HEK293 (cell line): ENCODE data around the gene RTL1.

ENCODE experiments used
- CTCF ChIA-PET: fragments of 350-600 bp; formaldehyde crosslinking; extraction: SDS; loops from one replicate; lab custom pipeline; 2021; ENCODE audit warnings: antibody characterized with exemption; lab: Yijun Ruan, JAX
- POLR2A ChIA-PET: fragments of 300-600 bp; formaldehyde crosslinking; extraction: SDS; loops from one replicate; lab custom pipeline; 2020; ENCODE audit warnings: antibody characterized with exemption, inconsistent platforms; lab: Yijun Ruan, JAX
- H3K27ac ChIP-seq: fragments of 200-500 bp; sonication (Bioruptor generic); 2 replicates; pipeline ENCODE4 v1.5.1; 2014; ENCODE audit warnings: low read depth, low read length, control low read depth, inconsistent platforms; ENCODE audit errors: extremely low read depth
- H3K36me3 ChIP-seq, 2 experiments: fragments of 200-500 bp in 1 of 2; sonication (Bioruptor generic) in 1 of 2; 1 replicate in 1 of 2; 2 replicates in 1 of 2; pipeline ENCODE4 v1.5.1; 2014 to 2017; ENCODE audit warnings: inconsistent platforms in 2 of 2, low read length in 2 of 2; ENCODE audit not compliant: control insufficient read depth in 2 of 2, insufficient read depth in 1 of 2
- H3K4me1 ChIP-seq: fragments of 200-500 bp; sonication (Bioruptor generic); 2 replicates; pipeline ENCODE4 v1.5.1; 2014; ENCODE audit warnings: mild to moderate bottlenecking, low read length, inconsistent platforms; ENCODE audit not compliant: control insufficient read depth, insufficient read depth
- H3K4me3 ChIP-seq: 2 replicates; pipeline ENCODE4 v1.5.1; 2011; ENCODE audit warnings: low read depth, mild to moderate bottlenecking, control low read depth, low read length, moderate library complexity
- H3K9me3 ChIP-seq: fragments of 200-500 bp; sonication (Bioruptor generic); 2 replicates; pipeline ENCODE4 v1.5.1; 2014; ENCODE audit warnings: low read depth, low read length, inconsistent platforms; ENCODE audit not compliant: control insufficient read depth, insufficient read depth
- IKZF3 ChIP-seq: fragments of 450-650 bp; IDR thresholded peaks from 2 replicates; pipeline ENCODE4 v1.5.0; 2018; ENCODE audit warnings: missing biosample characterization, mild to moderate bottlenecking, missing genetic modification characterization, moderate library complexity
- MYNN ChIP-seq: fragments of 450-650 bp; formaldehyde crosslinking; IDR thresholded peaks from 2 replicates; pipeline ENCODE4 v1.5.1; 2016; ENCODE audit warnings: missing biosample characterization, missing genetic modification characterization, borderline replicate concordance
- RBAK ChIP-seq: fragments of 450-650 bp; formaldehyde crosslinking; IDR thresholded peaks from 2 replicates; pipeline ENCODE4 v1.5.1; 2016; ENCODE audit warnings: missing biosample characterization, missing genetic modification characterization
- SETDB1 ChIP-seq: IDR thresholded peaks from one replicate; pipeline ENCODE4 v1.6.1; 2017; ENCODE audit warnings: mild to moderate bottlenecking, low read length, moderate library complexity, mixed read lengths; ENCODE audit not compliant: insufficient read length
- SP2 ChIP-seq: fragments of 450-650 bp; formaldehyde crosslinking; IDR thresholded peaks from 2 replicates; pipeline ENCODE4 v1.5.1; 2016; ENCODE audit warnings: missing biosample characterization, missing genetic modification characterization
- TRIM28 ChIP-seq: IDR thresholded peaks from 2 replicates; pipeline ENCODE4 v1.6.1; 2011; ENCODE audit warnings: low read length, control low read depth, borderline replicate concordance
- YY2 ChIP-seq: fragments of 450-650 bp; formaldehyde crosslinking; IDR thresholded peaks from 2 replicates; pipeline ENCODE4 v1.5.1; 2016; ENCODE audit warnings: missing biosample characterization, missing genetic modification characterization
- ZBTB7A ChIP-seq: fragments of 450-650 bp; formaldehyde crosslinking; IDR thresholded peaks from 2 replicates; pipeline ENCODE4 v1.5.1; 2016; ENCODE audit warnings: low read depth, missing biosample characterization, missing genetic modification characterization
- ZFP37 ChIP-seq: fragments of 450-650 bp; formaldehyde crosslinking; IDR thresholded peaks from 2 replicates; pipeline ENCODE4 v1.5.1; 2016; ENCODE audit warnings: missing biosample characterization, missing genetic modification characterization
- ZNF133 ChIP-seq: fragments of 450-650 bp; formaldehyde crosslinking; IDR thresholded peaks from 2 replicates; pipeline ENCODE4 v1.5.1; 2016; ENCODE audit warnings: missing biosample characterization, missing genetic modification characterization
- ZNF155 ChIP-seq: fragments of 450-650 bp; formaldehyde crosslinking; IDR thresholded peaks from 2 replicates; pipeline ENCODE4 v1.5.1; 2016; ENCODE audit warnings: missing biosample characterization, missing genetic modification characterization
- ZNF2 ChIP-seq: fragments of 450-650 bp; formaldehyde crosslinking; IDR thresholded peaks from 2 replicates; pipeline ENCODE4 v1.5.1; 2016; ENCODE audit warnings: missing biosample characterization, missing genetic modification characterization
- ZNF202 ChIP-seq: fragments of 450-650 bp; formaldehyde crosslinking; IDR thresholded peaks from 2 replicates; pipeline ENCODE4 v1.5.1; 2016; ENCODE audit warnings: missing biosample characterization, missing genetic modification characterization, borderline replicate concordance
- ZNF354C ChIP-seq: fragments of 450-650 bp; formaldehyde crosslinking; IDR thresholded peaks from 2 replicates; pipeline ENCODE4 v1.5.1; 2016; ENCODE audit warnings: missing biosample characterization, missing genetic modification characterization, low read depth, borderline replicate concordance
- ZNF37A ChIP-seq: fragments of 450-650 bp; IDR thresholded peaks from 2 replicates; pipeline ENCODE4 v1.5.1; 2018; ENCODE audit warnings: missing biosample characterization, missing genetic modification characterization
- ZNF423 ChIP-seq: fragments of 450-650 bp; formaldehyde crosslinking; IDR thresholded peaks from 2 replicates; pipeline ENCODE4 v1.5.1; 2016; ENCODE audit warnings: missing biosample characterization, missing genetic modification characterization
- ZNF433 ChIP-seq: fragments of 450-650 bp; formaldehyde crosslinking; IDR thresholded peaks from 2 replicates; pipeline ENCODE4 v1.5.1; 2016; ENCODE audit warnings: missing biosample characterization, missing genetic modification characterization, low read depth
- ZNF510 ChIP-seq: fragments of 450-650 bp; formaldehyde crosslinking; IDR thresholded peaks from 2 replicates; pipeline ENCODE4 v1.5.1; 2018; ENCODE audit warnings: mild to moderate bottlenecking, missing genetic modification characterization, missing biosample characterization; ENCODE audit not compliant: insufficient replicate concordance
- ZNF544 ChIP-seq: fragments of 450-650 bp; formaldehyde crosslinking; IDR thresholded peaks from 2 replicates; pipeline ENCODE4 v1.5.0; 2017; ENCODE audit warnings: missing biosample characterization, missing genetic modification characterization
- ZNF549 ChIP-seq: fragments of 450-650 bp; IDR thresholded peaks from 2 replicates; pipeline ENCODE4 v1.5.1; 2018; ENCODE audit warnings: missing biosample characterization, missing genetic modification characterization, mild to moderate bottlenecking, inconsistent platforms, moderate library complexity
- ZNF660 ChIP-seq: fragments of 450-650 bp; IDR thresholded peaks from 2 replicates; pipeline ENCODE4 v1.5.1; 2018; ENCODE audit warnings: missing biosample characterization, mild to moderate bottlenecking, missing genetic modification characterization
- ZNF768 ChIP-seq: fragments of 450-650 bp; formaldehyde crosslinking; IDR thresholded peaks from 2 replicates; pipeline ENCODE4 v1.5.1; 2018; ENCODE audit warnings: missing biosample characterization, mild to moderate bottlenecking, missing genetic modification characterization
- ZSCAN23 ChIP-seq: fragments of 450-650 bp; formaldehyde crosslinking; IDR thresholded peaks from 2 replicates; pipeline ENCODE4 v1.5.1; 2016; ENCODE audit warnings: missing biosample characterization, missing genetic modification characterization
- TF ChIP-seq, protein P1 (sequence below): fragments of 450-650 bp; formaldehyde crosslinking; IDR thresholded peaks from 2 replicates; pipeline ENCODE4 v1.5.1; 2016; ENCODE audit warnings: missing biosample characterization, missing genetic modification characterization
- TF ChIP-seq, protein P2 (sequence below): fragments of 450-650 bp; formaldehyde crosslinking; IDR thresholded peaks from 2 replicates; pipeline ENCODE4 v1.5.1; 2016; ENCODE audit warnings: missing biosample characterization, missing genetic modification characterization, borderline replicate concordance
- TF ChIP-seq, protein P3 (sequence below): fragments of 450-650 bp; formaldehyde crosslinking; IDR thresholded peaks from 2 replicates; pipeline ENCODE4 v1.5.1; 2016; ENCODE audit warnings: missing biosample characterization, missing genetic modification characterization

Gene RTL1

DNA sequence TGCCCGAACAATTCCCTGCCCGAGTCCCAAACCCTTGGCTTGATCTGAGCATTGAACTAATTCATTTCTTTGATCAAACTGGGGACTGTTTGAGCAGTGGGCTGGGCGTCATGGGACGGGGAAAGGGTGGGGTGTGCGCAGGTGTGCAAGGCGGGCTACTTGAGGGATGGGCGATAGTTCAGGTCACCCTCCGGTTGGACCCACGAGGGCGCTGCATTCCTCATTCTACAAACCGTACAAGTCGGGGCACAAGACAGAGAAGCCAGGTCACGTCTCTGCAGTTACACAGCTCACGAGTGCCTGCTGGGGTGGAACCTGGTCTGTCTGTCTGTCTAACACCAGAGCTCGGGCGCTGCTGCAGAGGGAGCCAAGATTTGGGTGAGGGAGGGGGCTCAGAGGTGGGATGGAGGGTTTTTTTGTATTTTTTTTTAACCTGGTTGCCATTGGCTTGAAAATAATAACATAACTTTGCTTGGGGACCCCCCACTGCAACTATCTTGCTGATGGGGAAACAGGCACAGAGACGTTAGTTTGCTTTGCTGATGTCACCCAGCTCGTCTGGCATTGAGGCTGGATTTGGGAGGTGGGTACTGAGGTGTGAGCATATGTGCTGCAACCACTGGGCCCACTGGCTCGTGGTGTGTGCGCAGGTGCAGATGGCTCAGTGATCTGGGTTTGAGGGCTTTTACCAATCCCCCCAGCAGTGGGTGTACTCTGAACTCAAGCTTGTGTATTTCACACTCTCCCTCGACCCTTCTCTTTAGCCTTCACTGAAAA, 7.6 kb upstream of the RTL1 start:
- TF ChIP-seq SP2 (tag by site-specific recombination) (no peak), ZBTB7A (tag by site-specific recombination) (no peak), ZNF510 (tag by site-specific recombination) (no peak), ZNF155 (tag by site-specific recombination) (no peak), ZNF202 (tag by site-specific recombination) (no peak), ZNF133 (tag by site-specific recombination) (no peak), IKZF3 (no peak), YY2 (tag by site-specific recombination) (no peak), ZNF2 (tag by site-specific recombination) (no peak), TRIM28 (no peak)
- no peaks in the 10 kb centered on the region for H3K4me1 ChIP-seq
- H3K36me3 ChIP-seq = no peaks in the 10 kb centered on the region
- no peaks in the 10 kb centered on the region for H3K9me3 ChIP-seq
- no peak overlapping the region for H3K27ac ChIP-seq
- CTCF ChIA-PET = interaction anchor here (0.6 kb wide), 1 partner anchor 258 kb away, joined by 4 read pairs; no protein-coding TSS in a partner anchor
- no peak overlapping the region for H3K4me3 ChIP-seq
- POLR2A ChIA-PET = no interaction called here

DNA sequence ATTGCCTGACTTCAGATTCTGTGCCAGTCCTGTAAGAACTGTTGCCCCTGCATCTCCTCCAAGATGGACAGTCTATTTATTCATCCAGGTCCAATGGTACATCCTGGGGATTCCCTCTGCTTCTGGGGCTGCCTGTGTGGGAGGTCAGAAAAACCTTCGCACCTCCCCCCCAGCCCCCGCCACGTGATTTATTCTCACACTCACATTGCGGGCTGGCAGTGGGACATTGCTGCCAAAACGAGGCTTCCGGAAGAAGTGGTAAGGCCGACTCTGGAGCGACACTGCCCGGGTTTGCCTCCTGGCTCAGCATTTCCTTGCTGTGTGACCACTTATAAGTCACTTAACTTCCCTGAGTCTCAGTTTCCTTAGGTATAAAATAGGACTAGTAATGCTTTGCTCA, 5.9 kb upstream of the RTL1 start:
- POLR2A ChIA-PET = no interaction called here
- Histone ChIP-seq H3K27ac (no peak overlapping the region), H3K4me1 (no peaks in the 10 kb centered on the region), H3K36me3 (no peaks in the 10 kb centered on the region), H3K9me3 (no peaks in the 10 kb centered on the region), H3K4me3 (no peak overlapping the region)
- TF ChIP-seq ZNF423 (no peak), ZFP37 (no peak), ZNF37A (tag by site-specific recombination) (no peak), ZNF768 (tag by site-specific recombination) (no peak), ZNF433 (tag by site-specific recombination) (no peak), SETDB1 (no peak), ZSCAN23 (tag by site-specific recombination) (no peak), MYNN (tag by site-specific recombination) (no peak), ZNF544 (tag by site-specific recombination) (no peak), ZNF354C (no peak), ZNF549 (tag by site-specific recombination) (no peak), ZNF660 (no peak), RBAK (no peak)
- TF ChIP-seq, protein P1, sequence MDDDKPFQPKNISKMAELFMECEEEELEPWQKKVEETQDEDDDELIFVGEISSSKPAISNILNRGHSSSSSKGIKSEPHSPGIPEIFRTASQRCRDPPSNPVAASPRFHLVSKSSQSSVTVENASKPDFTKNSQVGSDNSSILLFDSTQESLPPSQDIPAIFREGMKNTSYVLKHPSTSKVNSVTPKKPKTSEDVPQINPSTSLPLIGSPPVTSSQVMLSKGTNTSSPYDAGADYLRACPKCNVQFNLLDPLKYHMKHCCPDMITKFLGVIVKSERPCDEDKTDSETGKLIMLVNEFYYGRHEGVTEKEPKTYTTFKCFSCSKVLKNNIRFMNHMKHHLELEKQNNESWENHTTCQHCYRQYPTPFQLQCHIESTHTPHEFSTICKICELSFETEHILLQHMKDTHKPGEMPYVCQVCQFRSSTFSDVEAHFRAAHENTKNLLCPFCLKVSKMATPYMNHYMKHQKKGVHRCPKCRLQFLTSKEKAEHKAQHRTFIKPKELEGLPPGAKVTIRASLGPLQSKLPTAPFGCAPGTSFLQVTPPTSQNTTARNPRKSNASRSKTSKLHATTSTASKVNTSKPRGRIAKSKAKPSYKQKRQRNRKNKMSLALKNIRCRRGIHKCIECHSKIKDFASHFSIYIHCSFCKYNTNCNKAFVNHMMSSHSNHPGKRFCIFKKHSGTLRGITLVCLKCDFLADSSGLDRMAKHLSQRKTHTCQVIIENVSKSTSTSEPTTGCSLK (tag by site-specific recombination) = no peak
- TF ChIP-seq, protein P2, sequence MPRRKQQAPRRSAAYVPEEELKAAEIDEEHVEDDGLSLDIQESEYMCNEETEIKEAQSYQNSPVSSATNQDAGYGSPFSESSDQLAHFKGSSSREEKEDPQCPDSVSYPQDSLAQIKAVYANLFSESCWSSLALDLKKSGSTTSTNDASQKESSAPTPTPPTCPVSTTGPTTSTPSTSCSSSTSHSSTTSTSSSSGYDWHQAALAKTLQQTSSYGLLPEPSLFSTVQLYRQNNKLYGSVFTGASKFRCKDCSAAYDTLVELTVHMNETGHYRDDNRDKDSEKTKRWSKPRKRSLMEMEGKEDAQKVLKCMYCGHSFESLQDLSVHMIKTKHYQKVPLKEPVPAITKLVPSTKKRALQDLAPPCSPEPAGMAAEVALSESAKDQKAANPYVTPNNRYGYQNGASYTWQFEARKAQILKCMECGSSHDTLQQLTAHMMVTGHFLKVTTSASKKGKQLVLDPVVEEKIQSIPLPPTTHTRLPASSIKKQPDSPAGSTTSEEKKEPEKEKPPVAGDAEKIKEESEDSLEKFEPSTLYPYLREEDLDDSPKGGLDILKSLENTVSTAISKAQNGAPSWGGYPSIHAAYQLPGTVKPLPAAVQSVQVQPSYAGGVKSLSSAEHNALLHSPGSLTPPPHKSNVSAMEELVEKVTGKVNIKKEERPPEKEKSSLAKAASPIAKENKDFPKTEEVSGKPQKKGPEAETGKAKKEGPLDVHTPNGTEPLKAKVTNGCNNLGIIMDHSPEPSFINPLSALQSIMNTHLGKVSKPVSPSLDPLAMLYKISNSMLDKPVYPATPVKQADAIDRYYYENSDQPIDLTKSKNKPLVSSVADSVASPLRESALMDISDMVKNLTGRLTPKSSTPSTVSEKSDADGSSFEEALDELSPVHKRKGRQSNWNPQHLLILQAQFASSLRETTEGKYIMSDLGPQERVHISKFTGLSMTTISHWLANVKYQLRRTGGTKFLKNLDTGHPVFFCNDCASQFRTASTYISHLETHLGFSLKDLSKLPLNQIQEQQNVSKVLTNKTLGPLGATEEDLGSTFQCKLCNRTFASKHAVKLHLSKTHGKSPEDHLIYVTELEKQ (tag by site-specific recombination) = no peak
- TF ChIP-seq, protein P3, sequence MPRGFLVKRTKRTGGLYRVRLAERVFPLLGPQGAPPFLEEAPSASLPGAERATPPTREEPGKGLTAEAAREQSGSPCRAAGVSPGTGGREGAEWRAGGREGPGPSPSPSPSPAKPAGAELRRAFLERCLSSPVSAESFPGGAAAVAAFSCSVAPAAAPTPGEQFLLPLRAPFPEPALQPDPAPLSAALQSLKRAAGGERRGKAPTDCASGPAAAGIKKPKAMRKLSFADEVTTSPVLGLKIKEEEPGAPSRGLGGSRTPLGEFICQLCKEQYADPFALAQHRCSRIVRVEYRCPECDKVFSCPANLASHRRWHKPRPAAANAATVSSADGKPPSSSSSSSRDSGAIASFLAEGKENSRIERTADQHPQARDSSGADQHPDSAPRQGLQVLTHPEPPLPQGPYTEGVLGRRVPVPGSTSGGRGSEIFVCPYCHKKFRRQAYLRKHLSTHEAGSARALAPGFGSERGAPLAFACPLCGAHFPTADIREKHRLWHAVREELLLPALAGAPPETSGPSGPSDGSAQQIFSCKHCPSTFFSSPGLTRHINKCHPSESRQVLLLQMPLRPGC (tag by site-specific recombination) = no peak
- CTCF ChIA-PET = no interaction called here
